Neural cell (in vitro differentiated cells): ENCODE data around the gene ROBO4. TPM values are rescaled to one million over a fixed set of nuclear protein-coding genes. Genes with fewer than 3 reads are reported as not detected.

ENCODE experiments used
- H2AFZ ChIP-seq: fragments of 200-600, 300-800 bp; sonication (generic), shearing (Covaris generic); 2 replicates; pipeline ENCODE4 v1.6.0; 2014; ENCODE audit warnings: low read depth, mild to moderate bottlenecking, antibody characterized with exemption, low read length, moderate library complexity
- H3F3A ChIP-seq: fragments of 200-600 bp; shearing (Covaris generic); 2 replicates; pipeline ENCODE4 v1.6.1; 2016; ENCODE audit warnings: mild to moderate bottlenecking, moderate library complexity, mixed read lengths, antibody characterized with exemption, low read length; ENCODE audit not compliant: insufficient read depth, poor library complexity, severe bottlenecking
- H3K27ac ChIP-seq: fragments of 200-600, 300-800 bp; sonication (generic), shearing (Covaris generic); 2 replicates; pipeline ENCODE4 v1.5.1; 2014; ENCODE audit warnings: mild to moderate bottlenecking, low read length, moderate library complexity
- H3K27me3 ChIP-seq: fragments of 300-800, 200-600 bp; sonication (generic), shearing (Covaris generic); 2 replicates; pipeline ENCODE4 v1.6.0; 2014; ENCODE audit warnings: mild to moderate bottlenecking, low read depth, low read length, moderate library complexity; ENCODE audit not compliant: insufficient read depth
- H3K36me3 ChIP-seq: fragments of 300-800, 200-600 bp; sonication (generic), shearing (Covaris generic); 2 replicates; pipeline ENCODE4 v1.5.1; 2014; ENCODE audit warnings: mild to moderate bottlenecking, antibody characterized with exemption, low read length, moderate library complexity; ENCODE audit not compliant: insufficient read depth
- H3K4me2 ChIP-seq: fragments of 300-800, 200-600 bp; sonication (generic), shearing (Covaris generic); 2 replicates; pipeline ENCODE4 v1.6.0; 2014; ENCODE audit warnings: mild to moderate bottlenecking, low read length
- H3K4me3 ChIP-seq: fragments of 300-800, 200-600 bp; sonication (generic), shearing (Covaris generic); 2 replicates; pipeline ENCODE4 v1.5.1; 2014; ENCODE audit warnings: mild to moderate bottlenecking, low read length, moderate library complexity
- H3K79me2 ChIP-seq: fragments of 200-600 bp; shearing (Covaris generic); replicated peaks from 2 replicates; pipeline ENCODE4 v1.6.0; 2014; ENCODE audit warnings: mild to moderate bottlenecking, low read length, moderate library complexity; ENCODE audit not compliant: insufficient read depth
- H3K9ac ChIP-seq: fragments of 300-800, 200-600 bp; sonication (generic), shearing (Covaris generic); 2 replicates; pipeline ENCODE4 v1.6.1; 2016; ENCODE audit warnings: mild to moderate bottlenecking, low read length, mixed read lengths
- H3K9me2 ChIP-seq: fragments of 200-600 bp; shearing (Covaris generic); 2 replicates; pipeline ENCODE4 v1.6.1; 2016; ENCODE audit warnings: mild to moderate bottlenecking, low read length, mixed read lengths; ENCODE audit not compliant: insufficient read depth
- H3K9me3 ChIP-seq: fragments of 200-600, 300-800 bp; sonication (generic), shearing (Covaris generic); 2 replicates; pipeline ENCODE4 v1.6.1; 2016; ENCODE audit warnings: mild to moderate bottlenecking, mixed run types, low read length, moderate library complexity, mixed read lengths
- H4K20me1 ChIP-seq: fragments of 200-600 bp; shearing (Covaris generic); 2 replicates; pipeline ENCODE4 v1.6.1; 2016; ENCODE audit warnings: mild to moderate bottlenecking, mixed run types; ENCODE audit not compliant: insufficient read depth
- EP300 ChIP-seq: fragments of 450-650 bp; conservative IDR thresholded peaks from 2 replicates; pipeline ENCODE4 v1.6.1; 2014; ENCODE audit warnings: antibody characterized with exemption, mild to moderate bottlenecking, moderate library complexity; ENCODE audit not compliant: poor library complexity, severe bottlenecking
- EZH2 ChIP-seq: fragments of 200-600, 300-800 bp; shearing (Covaris generic), sonication (generic); IDR thresholded peaks from 2 replicates; pipeline ENCODE4 v1.6.1; 2014; ENCODE audit warnings: antibody characterized with exemption, low read length, borderline replicate concordance, mild to moderate bottlenecking; ENCODE audit not compliant: insufficient read depth, poor library complexity, severe bottlenecking
- MXI1 ChIP-seq: fragments of 450-650 bp; conservative IDR thresholded peaks from 2 replicates; pipeline ENCODE4 v1.6.1; 2014; ENCODE audit warnings: antibody characterized with exemption, mild to moderate bottlenecking; ENCODE audit not compliant: poor library complexity, severe bottlenecking
- POLR2AphosphoS5 ChIP-seq: IDR thresholded peaks from 2 replicates; pipeline ENCODE4 v1.6.1; 2012
- RAD21 ChIP-seq: fragments of 450-650 bp; conservative IDR thresholded peaks from 2 replicates; pipeline ENCODE4 v1.6.1; 2014; ENCODE audit warnings: antibody characterized with exemption, mild to moderate bottlenecking, moderate library complexity
- SMC3 ChIP-seq: fragments of 450-650 bp; conservative IDR thresholded peaks from 2 replicates; pipeline ENCODE4 v1.6.1; 2014; ENCODE audit warnings: antibody characterized with exemption, mild to moderate bottlenecking, moderate library complexity; ENCODE audit not compliant: poor library complexity
- TAF1 ChIP-seq: IDR thresholded peaks from 2 replicates; pipeline ENCODE4 v1.6.1; 2012; ENCODE audit warnings: low read depth
- polyA plus RNA-seq: library from polyadenylated mRNA; depleted of rRNA; stranded (reverse); fragments of >200 nt; gene quantifications from 2 replicates; pipeline ENCODE4 v1.2.3, GENCODE V29; 2014
- TF ChIP-seq, protein P1 (sequence below): fragments of 450-650 bp; IDR thresholded peaks from 2 replicates; pipeline ENCODE4 v1.5.1; 2014; ENCODE audit warnings: antibody characterized with exemption, mild to moderate bottlenecking, moderate library complexity; ENCODE audit not compliant: poor library complexity, severe bottlenecking
- TF ChIP-seq, protein P2 (sequence below): IDR thresholded peaks from 2 replicates; pipeline ENCODE4 v1.6.1; 2012; ENCODE audit warnings: borderline replicate concordance

Gene ROBO4
- polyA plus RNA-seq, 1 donor from 2014 or later: not detected

DNA sequence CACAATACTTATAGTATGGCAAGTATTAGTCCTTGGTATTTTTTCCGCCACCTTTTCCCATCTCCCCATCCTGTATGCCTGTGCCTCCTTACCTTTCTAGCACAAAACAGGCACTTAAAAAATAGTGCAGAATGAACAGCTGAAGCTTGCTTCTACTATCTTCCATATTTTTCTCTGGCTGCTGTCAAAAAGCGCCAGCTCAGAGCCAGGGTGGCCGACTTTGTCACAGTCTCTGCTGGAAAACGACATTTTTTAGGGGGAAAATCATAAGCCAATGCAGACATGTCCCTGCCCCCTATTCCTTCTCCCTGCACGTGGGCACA is 58.9 kb downstream of the ROBO4 start:
- Histone ChIP-seq H3K27ac (no peak overlapping the region), H3K79me2 (no peaks in the 10 kb centered on the region), H4K20me1 (no peaks in the 10 kb centered on the region), H3K4me3 (peak overlapping the region; percentile 67), H3K27me3 (peaks cover 60% of the 10 kb centered on the region), H3F3A (no peaks in the 10 kb centered on the region), H3K36me3 (no peaks in the 10 kb centered on the region), H3K9ac (peak overlapping the region; percentile 57), H3K9me3 (no peaks in the 10 kb centered on the region), H2AFZ (no peak overlapping the region), H3K9me2 (no peaks in the 10 kb centered on the region), H3K4me2 (no peak overlapping the region)
- no peak for TF ChIP-seq MXI1

DNA sequence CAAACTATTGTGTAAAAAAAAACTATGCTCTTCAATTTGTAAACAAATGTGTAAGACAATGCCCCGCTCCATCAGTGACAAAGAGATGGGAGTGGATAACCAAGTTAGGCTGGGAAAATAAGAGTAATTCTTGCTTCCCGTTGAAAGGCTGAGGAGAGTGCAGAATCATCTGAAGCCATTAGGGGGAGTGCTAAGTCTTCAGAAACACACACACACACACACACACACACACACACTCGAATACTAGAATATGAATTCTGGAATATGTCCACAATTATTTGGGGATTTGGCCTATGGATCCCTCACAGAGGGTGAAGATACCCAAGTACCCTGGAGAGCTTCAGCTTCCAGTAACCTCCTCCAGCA is 60.2 kb downstream of the ROBO4 start:
- Histone ChIP-seq H3K27ac (no peak overlapping the region), H3K27me3 (peaks cover 47% of the 10 kb centered on the region), H3K9ac (no peak overlapping the region), H3F3A (no peaks in the 10 kb centered on the region), H3K79me2 (no peaks in the 10 kb centered on the region), H2AFZ (no peak overlapping the region), H3K9me3 (no peaks in the 10 kb centered on the region), H4K20me1 (no peaks in the 10 kb centered on the region), H3K4me3 (peak overlapping the region; percentile 30), H3K4me2 (no peak overlapping the region), H3K36me3 (no peaks in the 10 kb centered on the region), H3K9me2 (no peaks in the 10 kb centered on the region)
- TF ChIP-seq RAD21 (peak; percentile 1), POLR2AphosphoS5 (no peak)
- TF ChIP-seq, protein P1, sequence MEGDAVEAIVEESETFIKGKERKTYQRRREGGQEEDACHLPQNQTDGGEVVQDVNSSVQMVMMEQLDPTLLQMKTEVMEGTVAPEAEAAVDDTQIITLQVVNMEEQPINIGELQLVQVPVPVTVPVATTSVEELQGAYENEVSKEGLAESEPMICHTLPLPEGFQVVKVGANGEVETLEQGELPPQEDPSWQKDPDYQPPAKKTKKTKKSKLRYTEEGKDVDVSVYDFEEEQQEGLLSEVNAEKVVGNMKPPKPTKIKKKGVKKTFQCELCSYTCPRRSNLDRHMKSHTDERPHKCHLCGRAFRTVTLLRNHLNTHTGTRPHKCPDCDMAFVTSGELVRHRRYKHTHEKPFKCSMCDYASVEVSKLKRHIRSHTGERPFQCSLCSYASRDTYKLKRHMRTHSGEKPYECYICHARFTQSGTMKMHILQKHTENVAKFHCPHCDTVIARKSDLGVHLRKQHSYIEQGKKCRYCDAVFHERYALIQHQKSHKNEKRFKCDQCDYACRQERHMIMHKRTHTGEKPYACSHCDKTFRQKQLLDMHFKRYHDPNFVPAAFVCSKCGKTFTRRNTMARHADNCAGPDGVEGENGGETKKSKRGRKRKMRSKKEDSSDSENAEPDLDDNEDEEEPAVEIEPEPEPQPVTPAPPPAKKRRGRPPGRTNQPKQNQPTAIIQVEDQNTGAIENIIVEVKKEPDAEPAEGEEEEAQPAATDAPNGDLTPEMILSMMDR: peak; percentile 60

DNA sequence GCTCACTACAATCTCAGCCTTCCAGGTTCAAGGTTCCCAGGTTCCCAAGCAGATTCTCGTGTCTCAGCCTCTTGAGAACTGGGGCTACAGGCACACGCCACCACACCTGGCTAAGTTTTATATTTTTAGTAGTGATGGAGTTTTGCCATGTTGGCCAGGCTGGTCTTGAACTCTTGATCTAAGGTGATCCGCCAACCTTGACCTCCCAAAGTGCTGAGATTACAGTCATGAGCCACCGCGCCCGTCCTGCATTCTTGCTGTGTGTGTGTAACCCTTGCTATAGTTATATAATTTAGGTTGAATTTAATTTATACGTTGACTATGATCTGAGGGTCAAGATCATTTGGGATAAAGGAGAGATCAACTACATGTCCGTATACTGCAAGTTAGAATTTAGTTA is 61.7 kb downstream of the ROBO4 start:
- Histone ChIP-seq H3K9ac (no peak overlapping the region), H3K36me3 (no peaks in the 10 kb centered on the region), H2AFZ (no peak overlapping the region), H3F3A (no peaks in the 10 kb centered on the region), H3K27me3 (peaks cover 32% of the 10 kb centered on the region), H3K27ac (no peak overlapping the region), H3K4me2 (no peak overlapping the region), H3K9me3 (no peaks in the 10 kb centered on the region), H4K20me1 (no peaks in the 10 kb centered on the region), H3K79me2 (no peaks in the 10 kb centered on the region), H3K9me2 (no peaks in the 10 kb centered on the region), H3K4me3 (no peak overlapping the region)
- TF ChIP-seq, protein P2, sequence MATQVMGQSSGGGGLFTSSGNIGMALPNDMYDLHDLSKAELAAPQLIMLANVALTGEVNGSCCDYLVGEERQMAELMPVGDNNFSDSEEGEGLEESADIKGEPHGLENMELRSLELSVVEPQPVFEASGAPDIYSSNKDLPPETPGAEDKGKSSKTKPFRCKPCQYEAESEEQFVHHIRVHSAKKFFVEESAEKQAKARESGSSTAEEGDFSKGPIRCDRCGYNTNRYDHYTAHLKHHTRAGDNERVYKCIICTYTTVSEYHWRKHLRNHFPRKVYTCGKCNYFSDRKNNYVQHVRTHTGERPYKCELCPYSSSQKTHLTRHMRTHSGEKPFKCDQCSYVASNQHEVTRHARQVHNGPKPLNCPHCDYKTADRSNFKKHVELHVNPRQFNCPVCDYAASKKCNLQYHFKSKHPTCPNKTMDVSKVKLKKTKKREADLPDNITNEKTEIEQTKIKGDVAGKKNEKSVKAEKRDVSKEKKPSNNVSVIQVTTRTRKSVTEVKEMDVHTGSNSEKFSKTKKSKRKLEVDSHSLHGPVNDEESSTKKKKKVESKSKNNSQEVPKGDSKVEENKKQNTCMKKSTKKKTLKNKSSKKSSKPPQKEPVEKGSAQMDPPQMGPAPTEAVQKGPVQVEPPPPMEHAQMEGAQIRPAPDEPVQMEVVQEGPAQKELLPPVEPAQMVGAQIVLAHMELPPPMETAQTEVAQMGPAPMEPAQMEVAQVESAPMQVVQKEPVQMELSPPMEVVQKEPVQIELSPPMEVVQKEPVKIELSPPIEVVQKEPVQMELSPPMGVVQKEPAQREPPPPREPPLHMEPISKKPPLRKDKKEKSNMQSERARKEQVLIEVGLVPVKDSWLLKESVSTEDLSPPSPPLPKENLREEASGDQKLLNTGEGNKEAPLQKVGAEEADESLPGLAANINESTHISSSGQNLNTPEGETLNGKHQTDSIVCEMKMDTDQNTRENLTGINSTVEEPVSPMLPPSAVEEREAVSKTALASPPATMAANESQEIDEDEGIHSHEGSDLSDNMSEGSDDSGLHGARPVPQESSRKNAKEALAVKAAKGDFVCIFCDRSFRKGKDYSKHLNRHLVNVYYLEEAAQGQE: no peak
- TF ChIP-seq SMC3 (no peak), EP300 (no peak), EZH2 (no peak), RAD21 (no peak), POLR2AphosphoS5 (no peak), MXI1 (no peak), TAF1 (no peak)
- TF ChIP-seq, protein P1: no peak
